8988T (cell line): Measurements from ENCODE around the gene LAMA5.

Experiments used
- DNase-seq: peaks from one replicate; pipeline ENCODE4 v3.0.0; 2011

The LAMA5 gene

DNA sequence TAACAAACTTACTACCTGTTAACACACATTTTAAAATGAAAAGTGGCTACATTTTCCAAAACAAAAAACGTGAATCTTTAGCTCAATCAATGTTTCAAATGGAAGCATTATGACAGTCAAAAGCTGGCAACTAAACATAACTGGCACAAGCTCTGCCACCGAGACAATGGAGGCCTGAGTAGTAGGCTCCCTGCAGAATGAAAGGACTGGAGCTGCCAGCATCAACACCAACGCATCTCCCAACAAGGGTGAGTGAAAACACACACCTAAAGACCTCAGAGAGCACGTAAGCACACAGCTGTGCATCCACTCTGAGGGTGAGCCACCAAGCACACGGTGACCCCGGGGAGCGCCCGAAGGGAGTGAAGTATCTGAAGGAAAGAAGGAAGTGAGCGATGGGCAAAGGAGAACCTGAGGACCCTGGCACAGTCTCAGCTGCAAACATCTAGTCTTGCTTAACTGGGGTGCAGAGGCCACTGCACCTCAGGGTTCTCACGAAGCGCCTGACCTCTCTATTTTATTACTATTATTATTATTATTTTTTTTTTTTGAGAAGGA, 65.9 kb downstream of the LAMA5 start:
- DNase-seq = no peak

DNA sequence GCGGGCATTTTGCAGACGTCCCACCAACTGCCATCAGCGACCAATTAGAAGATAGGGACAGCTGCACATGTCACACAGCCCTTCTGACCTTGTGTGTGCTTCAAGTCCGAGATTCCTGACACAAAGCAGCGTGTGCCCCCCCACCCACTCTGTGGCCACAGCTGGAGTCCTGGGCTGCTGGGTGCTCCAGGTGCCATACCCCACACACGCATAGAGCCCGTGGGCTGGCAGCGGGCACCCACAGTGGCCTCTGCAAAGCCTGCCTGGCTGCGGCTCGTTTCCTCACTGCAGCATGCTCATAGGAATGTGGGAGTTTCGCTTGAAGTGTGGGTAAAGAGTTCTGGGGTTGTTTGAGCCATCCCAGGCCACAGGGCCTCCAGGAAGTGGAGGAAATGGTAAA, 66.8 kb downstream of the LAMA5 start:
- no peak for DNase-seq

DNA sequence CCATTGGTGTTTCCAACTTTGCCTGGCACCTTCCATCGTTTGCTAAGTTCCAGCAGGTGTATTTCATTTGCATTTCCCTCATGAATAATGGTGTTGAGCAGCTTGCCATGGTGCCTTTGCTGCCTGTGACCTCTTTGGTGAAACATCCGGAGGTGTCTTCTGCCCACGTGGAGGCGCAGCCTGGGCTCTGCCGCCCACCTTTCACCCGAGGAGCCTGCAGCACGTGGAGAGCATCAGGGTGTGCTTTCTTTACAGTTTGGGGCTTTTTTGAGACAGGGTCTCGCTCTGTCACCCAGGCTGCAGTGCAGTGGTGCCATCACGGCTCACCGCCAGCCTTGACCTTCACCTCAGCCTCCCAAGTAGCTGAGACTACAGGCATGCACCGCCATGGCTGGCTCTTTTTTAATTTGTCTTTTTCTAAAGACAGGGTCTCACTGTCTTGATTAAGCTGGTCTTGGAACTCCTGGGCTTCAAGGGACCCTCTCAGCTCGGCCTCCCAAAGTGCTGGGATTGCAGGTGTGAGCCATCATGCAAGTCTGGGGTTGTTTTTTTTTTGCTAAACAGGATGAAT, 67.4 kb downstream of the LAMA5 start:
- no peak for DNase-seq

DNA sequence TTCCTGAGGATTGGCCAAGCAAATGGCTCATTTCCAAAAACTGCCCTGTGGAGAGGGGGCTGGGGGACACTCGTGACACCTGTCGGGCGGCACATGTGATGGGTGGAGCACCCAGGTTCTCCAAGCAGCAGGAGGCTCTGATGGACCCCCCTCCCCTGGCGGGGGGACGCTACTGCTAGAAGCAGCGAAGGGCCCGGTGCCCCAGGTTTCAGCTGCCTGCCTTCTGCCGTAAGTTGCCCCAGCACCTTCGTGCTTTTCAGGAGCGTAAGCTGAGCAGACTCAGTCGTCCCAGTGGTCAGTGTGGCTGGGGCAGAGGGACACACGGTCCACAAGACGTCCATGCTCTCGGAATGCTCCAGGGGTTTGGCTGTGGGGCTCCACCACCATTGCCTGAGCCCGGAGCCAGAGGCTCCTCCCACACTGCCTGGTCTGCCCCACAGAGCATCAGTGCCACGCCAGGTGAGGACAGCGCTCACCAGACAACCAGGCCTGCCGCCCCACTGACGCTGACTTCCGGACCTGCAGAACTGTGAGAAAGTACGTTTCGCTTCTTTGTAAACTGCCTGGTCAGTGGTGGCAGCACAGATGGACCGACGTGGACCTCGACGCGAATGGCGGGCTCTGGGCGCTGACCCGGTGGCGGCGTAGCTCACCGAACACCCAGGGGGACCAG, 68.4 kb downstream of the LAMA5 start:
- DNase-seq = no peak

DNA sequence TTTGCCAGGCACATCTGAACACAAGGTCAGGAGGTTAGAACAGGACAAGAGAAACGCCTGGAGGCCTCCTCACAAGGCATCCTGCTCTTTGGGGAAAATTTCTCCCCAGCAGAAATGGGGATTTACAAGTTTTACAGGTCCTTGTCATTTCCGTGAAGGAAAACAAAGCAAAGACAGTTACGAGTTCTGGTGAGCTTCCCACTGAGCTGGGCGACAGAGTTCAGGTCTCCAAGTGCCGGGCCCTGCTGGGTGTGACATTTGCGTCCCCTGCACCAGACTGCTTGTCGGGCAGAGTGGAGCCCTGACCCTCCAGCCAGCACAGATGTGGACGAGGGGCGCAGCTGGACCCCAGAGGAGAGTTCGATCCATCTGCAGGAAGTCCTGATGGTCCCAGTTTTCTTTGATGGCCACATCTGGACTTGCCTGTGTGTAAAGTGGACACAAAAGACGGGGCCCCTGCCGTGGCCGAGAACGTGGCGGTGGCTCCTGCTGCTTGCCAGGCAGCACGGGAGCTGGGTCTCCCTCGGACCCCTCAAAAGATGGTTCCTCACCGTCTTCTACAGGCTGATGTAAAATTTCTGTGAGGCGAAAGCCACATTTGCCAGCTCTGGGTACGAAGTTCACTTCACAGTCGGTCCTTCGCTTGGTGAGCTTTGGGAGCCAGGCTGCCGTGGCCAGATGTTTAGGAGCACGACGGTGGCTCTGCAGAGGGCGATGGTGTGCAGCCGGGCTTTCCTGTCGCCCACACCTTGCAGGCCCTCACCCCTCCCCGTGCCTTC, 69.5 kb downstream of the LAMA5 start:
- DNase-seq = no peak

DNA sequence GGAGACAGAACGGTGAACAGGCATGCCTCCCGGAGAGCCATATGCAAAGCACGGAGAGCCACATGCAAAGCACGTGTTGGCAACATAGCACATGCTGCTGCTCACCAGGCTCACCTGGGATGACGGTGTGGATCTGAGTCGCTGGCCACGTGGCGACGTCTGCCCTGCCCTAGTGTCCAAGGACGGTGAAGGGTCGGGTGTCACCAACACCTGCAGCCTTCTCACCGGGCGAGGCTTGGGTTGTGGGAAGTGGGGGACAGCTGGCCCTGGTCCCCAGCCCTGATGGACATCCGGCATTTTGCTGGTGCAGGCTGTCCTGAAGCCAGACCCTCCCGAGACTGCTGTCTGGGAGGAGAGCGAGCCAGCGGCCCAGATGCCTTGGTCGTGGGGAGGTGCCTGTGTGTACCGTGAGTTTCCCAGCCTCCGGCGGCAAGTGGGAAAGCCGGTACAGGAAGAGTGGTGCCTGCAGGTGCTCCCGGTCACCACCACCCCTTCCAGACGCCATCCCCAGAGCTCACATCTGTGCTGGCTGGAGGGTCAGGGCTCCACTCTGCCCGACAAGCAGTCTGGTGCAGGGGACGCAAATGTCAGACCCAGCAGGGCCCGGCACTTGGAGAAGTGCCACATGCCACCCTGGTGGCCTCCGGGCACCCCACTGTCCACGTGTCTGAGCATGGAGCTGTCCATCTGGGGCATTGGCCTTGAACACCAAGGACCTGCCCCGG, 70.2 kb downstream of the LAMA5 start:
- DNase-seq = no peak

DNA sequence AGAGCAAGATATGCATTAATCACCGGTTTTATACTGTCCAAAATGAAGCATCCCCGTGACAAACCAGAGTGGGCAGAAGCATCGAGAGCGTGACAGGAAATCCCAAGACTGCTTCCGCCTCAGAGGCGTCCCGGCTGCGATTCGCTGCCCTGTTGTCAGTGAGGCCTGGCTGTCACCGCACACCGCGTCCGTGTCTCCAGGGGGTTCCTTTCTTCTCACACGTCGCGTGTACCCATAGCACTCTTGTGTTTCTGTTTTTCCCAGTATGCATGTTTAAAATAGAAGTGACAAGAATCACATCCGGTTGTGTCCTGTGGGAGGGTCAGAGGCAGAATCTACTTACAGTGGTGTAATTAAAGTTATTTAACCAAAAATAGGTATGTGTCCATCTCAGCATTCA, 72.6 kb downstream of the LAMA5 start:
- DNase-seq = no peak

DNA sequence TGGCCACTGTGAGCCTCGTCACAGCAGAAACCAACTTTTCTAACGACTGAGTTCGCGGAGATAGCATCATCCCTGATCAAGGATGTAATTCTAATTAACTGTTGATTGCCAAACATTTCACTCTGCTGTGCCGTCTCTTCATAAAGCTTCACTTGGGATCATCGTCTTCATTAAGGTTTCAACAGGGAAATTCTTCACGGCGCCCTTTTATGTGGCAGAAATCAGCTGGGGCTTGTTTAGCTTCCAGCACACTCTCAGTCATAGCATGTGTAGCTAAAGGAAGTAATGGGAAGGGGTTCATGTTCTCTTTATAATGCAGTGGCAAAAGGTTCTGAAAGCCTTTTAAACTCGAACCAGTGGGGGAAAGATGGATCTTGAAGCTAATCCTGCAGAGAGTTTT, 73.2 kb downstream of the LAMA5 start:
- no peak for DNase-seq

DNA sequence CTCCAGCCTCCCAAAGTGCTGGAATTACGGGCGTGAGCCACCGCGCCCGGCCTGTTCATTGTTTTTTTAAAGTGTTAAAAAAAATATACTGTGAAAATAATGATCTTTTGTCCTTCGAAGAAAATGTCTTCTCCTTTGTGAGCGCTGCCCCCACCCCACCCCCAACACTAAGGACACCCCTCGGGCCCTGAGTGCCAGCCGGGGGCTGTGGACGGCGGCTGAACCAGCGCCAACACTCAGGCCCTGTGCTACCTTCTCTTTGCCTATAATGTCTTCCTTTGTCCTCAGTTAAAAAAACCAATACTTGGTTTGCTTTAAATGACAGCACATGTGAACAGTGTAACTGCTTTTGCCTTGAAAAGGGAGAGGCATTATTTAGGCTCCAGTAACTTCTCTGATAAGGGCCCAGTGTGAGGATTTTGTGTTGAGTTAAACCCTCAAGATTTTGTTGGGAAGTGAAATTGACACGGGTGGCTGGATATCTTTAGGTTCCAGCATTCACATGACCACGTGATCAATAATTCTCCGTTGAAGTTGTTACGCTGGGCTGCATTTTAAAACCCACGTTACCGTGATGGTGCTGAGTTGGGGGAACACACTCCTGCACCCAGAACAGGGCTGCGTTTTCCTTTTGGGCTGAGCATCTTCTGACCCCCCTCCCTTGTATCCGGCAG, 73.9 kb downstream of the LAMA5 start:
- DNase-seq = no peak

DNA sequence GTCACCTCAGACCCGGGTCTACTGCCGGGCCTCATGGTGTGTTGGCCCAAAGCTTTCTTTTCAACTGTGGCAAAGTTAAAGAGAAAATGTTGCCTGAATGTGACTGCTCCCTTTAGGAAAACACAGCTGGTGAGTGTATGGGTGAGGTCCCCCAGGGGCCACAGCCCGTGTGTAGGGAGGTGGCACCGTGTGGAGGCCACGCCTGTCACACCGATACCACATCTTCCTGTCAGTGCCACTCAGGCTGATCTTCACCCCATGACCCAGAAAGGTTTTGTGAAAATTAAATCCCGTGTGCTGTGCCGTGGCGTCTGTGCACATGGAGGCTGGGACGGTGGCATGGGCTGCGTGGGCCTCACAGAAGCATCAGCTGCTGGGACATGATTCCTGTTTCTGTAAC, 75.0 kb downstream of the LAMA5 start:
- DNase-seq = no peak

DNA sequence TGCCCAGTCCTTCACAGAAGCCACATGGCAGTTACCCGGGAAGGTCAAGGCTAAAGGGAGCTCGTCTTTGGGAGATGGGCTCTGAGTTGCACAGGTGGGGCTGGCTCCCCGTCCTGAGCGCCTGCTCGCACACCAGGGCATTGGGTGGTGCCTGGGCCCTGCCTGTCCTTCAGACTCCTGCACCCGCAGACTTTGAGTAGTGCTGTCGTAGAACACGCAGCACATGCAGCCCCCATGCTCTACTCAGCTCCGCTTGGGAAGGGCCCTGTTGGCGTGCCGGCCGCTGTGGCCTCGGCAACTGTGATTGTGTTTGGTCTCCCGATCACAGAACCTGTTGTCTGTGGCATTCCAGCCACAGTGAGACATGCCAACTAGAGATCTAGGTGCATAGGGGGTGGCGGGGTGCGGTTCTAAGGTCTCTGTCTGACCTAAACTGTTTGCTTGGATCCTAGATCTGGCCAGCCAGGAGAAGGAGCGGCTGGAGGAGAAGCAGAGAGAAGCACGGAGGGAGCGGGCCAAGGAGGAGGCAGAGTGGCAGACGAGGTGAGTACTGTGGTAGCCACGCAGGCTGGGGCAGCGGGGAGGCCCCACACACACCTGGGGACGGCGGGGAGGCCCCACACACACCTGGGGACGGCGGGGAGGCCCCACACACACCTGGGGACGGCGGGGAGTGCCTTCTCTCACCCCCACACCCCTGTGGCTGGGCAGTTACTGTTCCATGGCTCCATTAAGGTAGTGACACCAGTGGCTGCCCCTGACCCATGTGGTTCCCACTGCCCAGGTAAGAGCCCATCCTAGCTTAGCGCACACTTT, 75.7 kb downstream of the LAMA5 start:
- no peak for DNase-seq

DNA sequence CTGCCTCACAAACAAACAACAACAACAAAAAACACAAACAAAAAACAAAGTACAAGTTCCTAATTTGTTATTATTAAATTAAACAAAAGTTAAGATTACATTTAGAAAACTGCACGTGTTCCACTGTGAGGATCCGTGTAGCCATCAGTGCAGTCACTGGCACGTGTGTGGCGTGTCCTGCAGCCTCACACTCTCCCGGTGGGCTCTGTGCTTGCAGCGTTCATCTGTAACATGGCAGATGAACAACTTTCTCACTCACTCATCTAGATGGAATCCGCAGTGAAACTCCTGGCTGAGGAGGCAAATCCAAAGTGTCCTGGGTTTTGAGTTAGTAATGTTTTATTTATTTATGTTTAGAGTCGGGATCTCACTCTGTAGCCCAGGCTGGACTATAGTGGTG, 77.2 kb downstream of the LAMA5 start:
- no peak for DNase-seq

DNA sequence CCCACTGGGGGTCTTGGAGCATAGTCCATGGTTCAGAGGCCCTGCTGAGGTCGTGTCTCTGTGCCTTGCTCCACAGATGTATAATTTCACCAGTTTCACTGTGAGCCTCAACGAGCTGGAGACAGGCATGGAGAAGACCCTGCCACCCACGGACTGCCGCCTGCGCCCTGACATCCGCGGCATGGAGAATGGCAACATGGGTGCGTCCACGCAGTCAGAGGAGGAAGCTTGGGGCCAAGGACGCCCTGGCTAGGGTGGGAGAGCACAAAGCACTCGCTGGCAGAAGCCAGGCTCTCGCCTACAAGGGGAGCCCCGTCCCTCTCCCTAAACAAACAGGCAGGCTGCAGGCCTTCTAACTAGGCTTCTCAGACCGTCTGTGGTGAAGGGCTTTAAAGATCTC, 78.0 kb downstream of the LAMA5 start:
- DNase-seq = no peak

DNA sequence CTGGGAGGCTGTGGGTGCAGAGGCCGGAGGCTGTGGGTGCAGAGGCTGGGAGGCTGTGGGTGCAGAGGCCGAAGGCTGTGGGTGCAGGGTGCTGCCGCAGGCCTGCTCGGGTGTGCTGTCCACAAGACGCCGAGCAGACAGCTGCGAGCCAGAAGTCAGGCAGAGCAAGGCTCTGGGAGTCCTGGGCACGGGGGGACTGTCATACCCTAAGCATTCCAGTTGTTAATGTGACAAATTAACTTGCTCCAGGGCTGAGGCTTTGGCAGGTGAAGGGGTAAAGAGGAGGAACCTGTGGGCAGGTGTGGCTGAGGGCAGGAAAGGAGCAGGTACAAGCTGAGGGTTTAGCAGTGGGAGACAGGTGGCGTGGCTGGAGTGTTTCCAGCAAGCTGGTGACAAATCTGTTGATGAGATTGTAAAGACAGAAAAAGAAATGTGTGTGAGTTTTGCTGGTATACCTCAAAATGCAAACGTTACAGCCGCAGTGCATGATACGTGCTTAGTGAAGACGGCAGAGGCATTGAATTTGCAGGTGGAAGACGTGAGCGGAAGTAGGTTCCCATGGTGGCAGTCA, 78.5 kb downstream of the LAMA5 start:
- no peak for DNase-seq

DNA sequence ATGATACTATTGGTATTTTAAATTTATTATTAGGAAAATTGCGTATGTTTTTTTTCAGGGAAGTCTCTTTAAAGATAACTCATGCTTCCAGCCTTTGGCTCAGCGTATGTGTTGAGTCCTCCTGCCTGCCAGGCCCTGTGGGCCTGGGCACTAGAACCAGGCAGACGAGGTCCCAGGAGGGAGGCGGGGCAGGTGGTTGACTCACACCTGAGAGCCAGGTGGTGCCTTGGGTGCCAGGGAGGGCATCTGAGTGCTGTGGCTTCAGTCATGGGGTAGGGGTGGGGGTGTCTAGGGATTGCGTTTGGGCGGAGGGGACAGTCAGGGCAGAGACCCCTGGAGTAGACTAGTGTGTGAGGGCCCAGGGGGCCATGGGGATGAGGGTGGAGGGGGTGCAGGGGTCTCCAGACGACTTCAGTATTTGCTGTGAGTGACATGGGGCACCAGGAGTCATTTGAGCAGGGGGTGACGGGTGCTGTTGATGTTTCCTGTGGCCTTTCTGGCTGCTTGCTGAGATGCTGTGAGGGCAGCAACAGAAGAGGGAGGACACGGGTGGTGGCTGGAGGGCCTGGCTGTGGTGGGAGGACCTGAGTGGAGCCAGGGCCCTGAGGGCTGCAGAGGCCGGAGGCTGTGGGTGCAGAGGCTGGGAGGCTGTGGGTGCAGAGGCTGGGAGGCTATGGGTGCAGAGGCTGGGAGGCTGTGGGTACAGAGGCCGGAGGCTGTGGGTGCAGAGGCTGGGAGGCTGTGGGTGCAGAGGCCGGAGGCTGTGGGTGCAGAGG, 79.2 kb downstream of the LAMA5 start:
- no peak for DNase-seq

DNA sequence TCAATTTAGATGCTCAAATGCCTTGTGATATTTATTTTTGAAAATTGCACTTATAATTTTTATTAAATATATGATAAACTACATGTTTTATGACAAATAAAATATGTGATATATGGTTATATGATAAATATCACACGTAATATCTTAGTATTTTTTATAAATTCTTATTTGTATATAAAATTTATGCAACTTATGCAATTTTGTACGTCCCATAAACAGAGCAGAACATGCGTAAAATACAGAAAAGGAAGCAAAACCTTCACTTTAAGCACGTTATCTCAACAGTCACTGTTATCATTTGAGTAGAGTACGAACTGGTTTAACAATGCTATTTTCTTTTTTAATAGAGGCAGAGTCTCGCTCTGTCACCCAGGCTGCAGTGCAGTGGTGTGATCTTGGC, 80.0 kb downstream of the LAMA5 start:
- no peak for DNase-seq

DNA sequence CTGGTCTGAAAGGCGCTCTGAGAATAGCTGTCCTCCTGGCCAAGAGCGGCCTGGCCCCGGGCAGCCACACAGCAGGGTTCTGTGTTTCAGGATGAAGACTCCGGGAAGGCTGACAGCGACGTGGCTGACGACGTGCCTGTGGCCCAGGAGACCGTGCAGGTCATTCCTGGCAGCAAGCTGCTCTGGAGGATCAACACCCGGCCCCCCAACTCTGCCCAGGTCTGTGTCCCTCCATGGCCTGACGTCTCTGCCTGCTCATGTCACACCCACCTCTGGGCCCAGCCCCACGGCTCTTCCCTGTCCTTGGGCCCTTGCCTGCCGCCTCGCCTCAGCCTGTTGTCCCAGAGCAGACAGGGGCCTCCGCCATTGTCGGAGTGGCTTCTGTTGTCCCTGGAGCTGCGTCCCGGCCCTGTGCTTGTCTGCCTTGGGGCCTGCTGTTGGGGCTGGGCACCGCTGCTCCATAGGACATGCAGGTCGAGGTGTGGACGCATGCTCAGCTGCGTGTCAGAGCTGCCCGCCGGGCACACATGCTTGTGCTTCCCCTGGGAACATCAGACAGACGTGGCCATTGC, 80.5 kb downstream of the LAMA5 start:
- DNase-seq = no peak

DNA sequence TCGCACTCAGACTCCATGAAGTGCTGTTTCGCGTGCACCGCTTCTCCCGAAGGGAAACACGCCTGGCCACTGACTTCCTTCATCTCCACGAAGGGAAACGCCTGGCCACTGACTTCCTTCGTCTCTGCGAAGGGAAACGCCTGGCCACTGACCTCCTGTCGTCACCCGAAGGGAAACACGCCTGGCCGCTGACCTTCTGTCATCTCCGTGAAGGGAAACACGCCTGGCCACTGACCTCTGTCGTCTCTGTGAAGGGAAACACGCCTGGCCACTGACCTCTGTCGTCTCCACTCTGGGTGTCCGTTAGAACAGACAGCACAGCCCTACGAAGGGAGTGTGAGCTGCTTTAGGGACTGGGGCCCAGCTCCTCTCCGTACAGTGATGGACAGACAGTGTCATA, 81.4 kb downstream of the LAMA5 start:
- no peak for DNase-seq

DNA sequence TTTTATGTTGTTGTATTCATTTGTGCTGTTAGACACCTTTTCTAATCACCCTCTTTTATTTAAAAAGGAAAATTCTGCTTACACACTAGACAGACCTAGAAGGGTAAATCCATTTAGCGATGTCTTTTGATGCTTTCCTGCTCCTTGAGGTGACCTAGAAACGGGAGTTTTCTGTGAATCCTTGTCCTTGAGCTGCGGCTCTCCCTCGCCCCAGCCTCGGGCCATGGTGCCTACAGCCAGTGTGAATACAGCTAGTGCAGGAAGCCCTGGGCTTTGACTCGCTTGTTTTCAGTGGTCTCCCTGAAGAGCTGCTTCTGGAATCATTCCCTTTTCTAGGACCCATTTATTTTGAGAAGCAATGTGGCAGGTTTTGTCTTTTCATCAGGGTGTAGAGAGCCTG, 82.0 kb downstream of the LAMA5 start:
- no peak for DNase-seq

DNA sequence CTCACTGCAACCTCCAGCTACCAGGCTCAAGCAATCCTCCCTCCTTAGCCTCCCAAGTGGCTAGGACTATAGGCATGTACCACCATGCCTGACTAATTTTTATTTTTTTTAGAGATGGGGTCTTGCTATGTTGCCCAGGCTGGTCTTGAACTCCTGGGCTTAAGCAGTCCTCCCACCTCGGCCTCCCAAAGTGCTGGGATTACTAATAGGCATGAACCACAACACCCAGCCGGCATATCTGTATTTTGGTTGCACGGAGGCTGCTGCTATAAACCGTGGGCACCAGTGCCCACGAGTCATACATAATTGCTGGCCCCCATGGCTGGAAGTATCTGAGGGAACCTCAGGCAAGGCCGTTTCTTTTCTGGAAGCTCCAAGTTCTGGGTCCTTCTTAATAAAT, 82.7 kb downstream of the LAMA5 start:
- no peak for DNase-seq
